ENCODE measurements around the gene MET. TPM values are rescaled to one million over a fixed set of nuclear protein-coding genes. Genes with fewer than 3 reads are reported as not detected.

Gene MET
- total and polyA plus RNA-seq, 2 donors (not counting 3 experiments of a cell fraction or from before 2014, with no cell fraction given) = 21.1 to 44.5 TPM

- no peak for DNase-seq (ENCODE audit: low read depth, low spot score)
- Histone ChIP-seq H3K4me3 (replicated peaks in 1 of 3; ENCODE audit: insufficient read depth in 1 of 3, low read depth in 1 of 3, low read length in 3 of 3) (no peak overlapping the region), H2AFZ (ENCODE audit: low read depth, low read length) (no peak overlapping the region), H3K27me3 (ENCODE audit: control insufficient read depth in 2 of 2, insufficient read depth in 2 of 2, low read length in 2 of 2) (no peaks in the 10 kb centered on the region), H4K20me1 (replicated peaks; ENCODE audit: control insufficient read depth, extremely low read depth, insufficient read depth, low read length) (no peaks in the 10 kb centered on the region), H3K9me3 (replicated peaks; ENCODE audit: control insufficient read depth, insufficient read depth, low read length) (no peaks in the 10 kb centered on the region), H3K4me2 (ENCODE audit: insufficient read depth, low read length) (no peak overlapping the region), H3K9ac (replicated peaks; ENCODE audit: extremely low read depth, insufficient read depth, low read length) (no peak overlapping the region), H3K27ac (ENCODE audit: insufficient read depth, low read depth, low read length) (no peak overlapping the region), H3K36me3 (ENCODE audit: control insufficient read depth in 2 of 2, extremely low read depth in 1 of 2, insufficient read depth in 2 of 2, low read length in 2 of 2) (no peaks in the 10 kb centered on the region), H3K9me1 (replicated peaks; ENCODE audit: control insufficient read depth, extremely low read depth, insufficient read depth, low read length) (no peaks in the 10 kb centered on the region), H3K79me2 (ENCODE audit: control insufficient read depth, insufficient read depth, low read length) (no peaks in the 10 kb centered on the region), H3K4me1 (ENCODE audit: control insufficient read depth, extremely low read depth, insufficient read depth, low read length) (no peaks in the 10 kb centered on the region)
- CTCF ChIA-PET = interaction anchor here (1.0 to 2.2 kb wide), 5 partner anchors 98 to 312 kb away, joined by 3 to 9 read pairs (median 4); partner anchors contain the start of gene MET
- dilution Hi-C loops (cut with MboI; ENCODE audit: extremely low pct_ligation_motif_present, low sequenced_read_pairs) (no loop called here), intact Hi-C loops (cut with micrococcal nuclease) (no loop called here)
- no TSS peak for BruUV-seq (replicated peaks)
- POLR2A ChIA-PET = no interaction called here
- no peak for FAIRE-seq
- TF ChIP-seq CTCF (IDR thresholded peaks at IDR 0.05; ENCODE audit: extremely low read depth in 1 of 2, insufficient read depth in 1 of 2, low read depth in 1 of 2, low read length in 2 of 2) (no peak), GATA2 (IDR thresholded peaks at IDR 0.05; ENCODE audit: insufficient read depth, insufficient read length, low read depth, low read length) (no peak), EZH2 (IDR thresholded peaks at IDR 0.05; ENCODE audit: borderline replicate concordance, low read depth, low read length, severe bottlenecking) (no peak), FOS (IDR thresholded peaks at IDR 0.05; ENCODE audit: borderline replicate concordance, insufficient read depth, low read length) (no peak), MAX (IDR thresholded peaks at IDR 0.05; ENCODE audit: insufficient read depth, insufficient read length) (no peak), POLR2A (IDR thresholded peaks at IDR 0.05; ENCODE audit: low read depth, low read length) (no peak), POLR2AphosphoS5 (IDR thresholded peaks at IDR 0.05; ENCODE audit: insufficient read depth, low read depth, low read length) (no peak), JUN (IDR thresholded peaks at IDR 0.05; ENCODE audit: borderline replicate concordance, insufficient read depth, insufficient read length, low read depth) (no peak), MYC (IDR thresholded peaks at IDR 0.05; ENCODE audit: low read depth, low read length) (no peak)
These were observed 143.0 kb downstream of the MET start for GRCh38 chr7:116815041-116815440.

All from endothelial cell of umbilical vein (primary cell).